ENCODE results near the gene NEO1.

NEO1 gene

DNA sequence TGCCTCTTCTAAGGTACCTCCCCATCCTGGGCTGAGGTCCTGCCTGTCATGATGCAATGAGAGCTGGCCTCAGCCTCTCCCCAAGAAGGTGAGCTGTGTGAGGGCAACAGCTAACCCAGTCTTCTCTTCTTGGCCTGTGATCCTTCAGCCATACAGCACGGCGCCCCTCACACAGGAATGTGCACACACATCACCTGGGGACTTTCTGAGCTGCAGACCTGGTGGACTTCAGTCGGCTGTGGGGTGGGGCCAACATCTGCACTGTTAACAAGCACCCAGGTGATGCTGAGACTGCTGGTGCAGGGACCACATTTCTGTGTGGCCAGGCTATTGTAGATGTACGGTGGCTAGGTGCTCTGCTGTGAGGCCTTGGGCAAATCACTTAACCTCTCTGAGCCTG, 302.0 kb downstream of the NEO1 start:
- DNase-seq (ENCODE audit: low read depth in 2 of 2) = no peak

All from fibroblast of skin of left quadriceps (primary cell).